CD4-positive, alpha-beta T cell (primary cell): ENCODE measurements around the gene RBMS2. TPM values are rescaled to one million over a fixed set of nuclear protein-coding genes. Genes with fewer than 3 reads are reported as not detected.

Source experiments
- ATAC-seq: fragments of 200-7000 bp; cut with Tn5 transposase; one replicate; pipeline ENCODE4 v1.10.0; 2022; ENCODE audit warnings: mild to moderate bottlenecking; ENCODE audit not compliant: poor library complexity
- CTCF ChIA-PET: fragments of 350-600 bp; sonication (Branson Sonifier 250); formaldehyde crosslinking; loops from one replicate; lab custom pipeline; 2021; ENCODE audit warnings: antibody characterized with exemption, inconsistent platforms; lab: Charles Lee
- POLR2A ChIA-PET: fragments of 350-600 bp; sonication (Branson Sonifier 250); formaldehyde crosslinking; loops from one replicate; lab custom pipeline; 2021; ENCODE audit warnings: antibody characterized with exemption, inconsistent platforms; lab: Charles Lee
- DNase-seq, 14 experiments: peaks; one replicate each; pipeline ENCODE4 v3.0.0-alpha.2; 2013 to 2020; ENCODE audit warnings: mixed read lengths in 2 of 14
- H3K27ac ChIP-seq, 2 donors: one replicate each; pipeline versions ENCODE4 v1.5.1 to v1.7.0; 2013; ENCODE audit warnings: low read length in 2 of 2, low read depth in 1 of 2, mild to moderate bottlenecking in 1 of 2
- H3K27me3 ChIP-seq, 2 experiments: 1 replicate in 1 of 2; 2 replicates in 1 of 2; pipeline versions ENCODE4 v1.6.1 to v1.7.0; 2013; ENCODE audit warnings: low read length in 2 of 2, control low read depth in 1 of 2, mild to moderate bottlenecking in 1 of 2, moderate library complexity in 1 of 2; ENCODE audit not compliant: insufficient read depth in 2 of 2, control insufficient read depth in 1 of 2
- H3K36me3 ChIP-seq: one replicate; pipeline ENCODE4 v1.6.1; 2013; ENCODE audit warnings: low read length, control low read depth; ENCODE audit not compliant: insufficient read depth
- H3K4me1 ChIP-seq: one replicate; pipeline ENCODE4 v1.6.1; 2013; ENCODE audit warnings: low read length, control low read depth; ENCODE audit not compliant: insufficient read depth
- H3K4me3 ChIP-seq: one replicate; pipeline ENCODE4 v1.5.1; 2013; ENCODE audit warnings: mild to moderate bottlenecking, low read length, moderate library complexity
- H3K9me3 ChIP-seq, 2 experiments: 1 replicate in 1 of 2; 2 replicates in 1 of 2; pipeline versions ENCODE4 v1.6.1 to v1.7.0; 2013; ENCODE audit warnings: low read length in 2 of 2, mild to moderate bottlenecking in 2 of 2, control low read depth in 1 of 2, moderate library complexity in 1 of 2; ENCODE audit not compliant: control insufficient read depth in 1 of 2, insufficient read depth in 1 of 2
- H3K27ac Mint-ChIP-seq: one replicate; pipeline ENCODE4 v1.8.0; 2020; ENCODE audit warnings: mixed read lengths
- H3K27me3 Mint-ChIP-seq: one replicate; pipeline ENCODE4 v1.8.0; 2021; ENCODE audit warnings: mixed read lengths
- H3K36me3 Mint-ChIP-seq: one replicate; pipeline ENCODE4 v1.8.0; 2021; ENCODE audit warnings: low read depth, mixed read lengths
- H3K4me1 Mint-ChIP-seq: one replicate; pipeline ENCODE4 v1.8.0; 2021; ENCODE audit warnings: low read depth, mixed read lengths
- H3K4me3 Mint-ChIP-seq: one replicate; pipeline ENCODE4 v1.8.0; 2020; ENCODE audit warnings: mild to moderate bottlenecking, mixed read lengths
- H3K9me3 Mint-ChIP-seq: one replicate; pipeline ENCODE4 v1.8.0; 2020; ENCODE audit warnings: mixed read lengths
- intact Hi-C, 2 experiments: fragments of 100-400 bp; cut with DNase I in 1 of 2; cut with micrococcal nuclease in 1 of 2; formaldehyde crosslinking; loops; one replicate each; pipeline versions ENCODE4 v1.15.1 to v1.9.0; 2023 to 2025; cut with DNase I, micrococcal nuclease
- total RNA-seq, 174 experiments: library from RNA in 2 of 174; stranded (reverse) in 2 of 174; gene quantifications; one replicate each; pipeline ENCODE4 v1.2.3 and lab custom pipeline; 2021 to 2026
- TF ChIP-seq, protein P1 (sequence below): fragments of 200-600 bp; IDR thresholded peaks from one replicate; pipeline ENCODE4 v1.8.0; 2022; ENCODE audit warnings: antibody characterized with exemption, mild to moderate bottlenecking

Gene RBMS2
- total RNA-seq, 2 experiments from 2014 or later: 5.1 to 10.8 TPM

DNA sequence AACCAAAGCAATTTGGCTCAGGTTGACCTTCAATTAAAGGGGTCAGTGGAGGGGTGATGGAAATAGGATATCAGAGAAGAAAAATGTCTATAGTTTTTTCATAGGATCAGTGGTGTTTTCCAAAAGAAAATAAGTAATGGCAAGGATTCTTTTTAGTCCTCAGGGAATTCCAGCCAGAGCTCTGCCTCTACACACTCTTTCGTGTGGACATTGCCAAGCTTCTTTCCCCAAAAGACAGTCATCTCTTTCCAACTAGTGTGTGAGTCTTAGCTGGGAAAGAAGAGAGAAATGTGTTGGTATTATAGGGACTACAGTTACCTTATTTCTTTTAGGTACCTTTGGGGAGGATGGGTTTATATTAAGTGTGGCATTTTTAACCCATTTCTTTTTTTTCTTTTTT lies 46.5 kb downstream of the RBMS2 start:
- Histone ChIP-seq H3K36me3 (no peaks in the 10 kb centered on the region), H3K27me3 (no peaks in the 10 kb centered on the region), H3K27ac (no peak overlapping the region), H3K4me1 (peaks cover 37% of the 10 kb centered on the region), H3K9me3 (no peaks in the 10 kb centered on the region), H3K4me3 (no peak overlapping the region)
- no peak overlapping the region for H3K4me3 Mint-ChIP-seq
- no peak for ATAC-seq
- DNase-seq: no peak
- ChIA-PET POLR2A (no interaction called here), CTCF (interaction anchor here (0.6 kb wide), 1 partner anchor 735 kb away, joined by 4 read pairs; no protein-coding TSS in a partner anchor)
- no peaks in the 10 kb centered on the region for H3K36me3 Mint-ChIP-seq
- intact Hi-C loops: no loop called here
- H3K27ac Mint-ChIP-seq: no peak overlapping the region
- peaks cover 37% of the 10 kb centered on the region for H3K4me1 Mint-ChIP-seq
- TF ChIP-seq, protein P1, sequence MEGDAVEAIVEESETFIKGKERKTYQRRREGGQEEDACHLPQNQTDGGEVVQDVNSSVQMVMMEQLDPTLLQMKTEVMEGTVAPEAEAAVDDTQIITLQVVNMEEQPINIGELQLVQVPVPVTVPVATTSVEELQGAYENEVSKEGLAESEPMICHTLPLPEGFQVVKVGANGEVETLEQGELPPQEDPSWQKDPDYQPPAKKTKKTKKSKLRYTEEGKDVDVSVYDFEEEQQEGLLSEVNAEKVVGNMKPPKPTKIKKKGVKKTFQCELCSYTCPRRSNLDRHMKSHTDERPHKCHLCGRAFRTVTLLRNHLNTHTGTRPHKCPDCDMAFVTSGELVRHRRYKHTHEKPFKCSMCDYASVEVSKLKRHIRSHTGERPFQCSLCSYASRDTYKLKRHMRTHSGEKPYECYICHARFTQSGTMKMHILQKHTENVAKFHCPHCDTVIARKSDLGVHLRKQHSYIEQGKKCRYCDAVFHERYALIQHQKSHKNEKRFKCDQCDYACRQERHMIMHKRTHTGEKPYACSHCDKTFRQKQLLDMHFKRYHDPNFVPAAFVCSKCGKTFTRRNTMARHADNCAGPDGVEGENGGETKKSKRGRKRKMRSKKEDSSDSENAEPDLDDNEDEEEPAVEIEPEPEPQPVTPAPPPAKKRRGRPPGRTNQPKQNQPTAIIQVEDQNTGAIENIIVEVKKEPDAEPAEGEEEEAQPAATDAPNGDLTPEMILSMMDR: no peak
- no peaks in the 10 kb centered on the region for H3K9me3 Mint-ChIP-seq
- no peaks in the 10 kb centered on the region for H3K27me3 Mint-ChIP-seq

DNA sequence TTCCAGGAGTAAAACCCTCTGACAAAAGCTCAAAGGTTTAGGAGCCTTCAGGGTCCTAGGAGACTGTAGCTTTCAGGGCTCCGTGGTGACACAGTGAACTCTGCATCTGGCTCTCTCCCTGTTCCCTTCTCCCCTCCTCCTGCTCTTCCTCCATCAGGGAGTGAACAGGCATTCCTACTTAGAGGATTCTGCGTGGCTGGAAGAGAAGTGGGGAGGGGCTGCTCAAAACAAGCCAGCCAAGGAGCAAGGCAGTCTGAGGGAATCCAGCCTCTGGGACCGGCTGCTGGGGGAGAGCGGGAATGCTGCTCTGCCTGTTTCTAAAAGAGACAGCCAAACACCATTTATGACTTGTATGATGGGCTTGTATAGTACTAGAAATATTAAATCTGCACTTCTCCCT lies 49.5 kb downstream of the RBMS2 start:
- intact Hi-C loops: loop anchor here in 1 of 2 experiments (2.0 kb wide), 1 partner anchor 50 kb away; the partner anchor contains the start of gene RBMS2
- CTCF ChIA-PET: interaction anchor here (1.3 kb wide), 1 partner anchor 57 kb away, joined by 4 read pairs; no protein-coding TSS in a partner anchor
- H3K4me1 Mint-ChIP-seq: peaks cover 27% of the 10 kb centered on the region
- H3K27me3 ChIP-seq: no peaks in the 10 kb centered on the region
- H3K9me3 ChIP-seq: no peaks in the 10 kb centered on the region
- no peak overlapping the region for H3K4me3 Mint-ChIP-seq
- H3K27ac Mint-ChIP-seq: no peak overlapping the region
- H3K27ac ChIP-seq: no peak overlapping the region
- H3K36me3 ChIP-seq: no peaks in the 10 kb centered on the region
- no peak for ATAC-seq
- H3K4me1 ChIP-seq: peaks cover 29% of the 10 kb centered on the region
- no peak overlapping the region for H3K4me3 ChIP-seq
- H3K27me3 Mint-ChIP-seq: no peaks in the 10 kb centered on the region
- no peaks in the 10 kb centered on the region for H3K36me3 Mint-ChIP-seq
- TF ChIP-seq, protein P1: no peak
- POLR2A ChIA-PET: interaction anchor here (1.3 to 2.5 kb wide), 2 partner anchors 49 to 58 kb away, joined by 7 to 11 read pairs; partner anchors contain the start of gene RBMS2
- H3K9me3 Mint-ChIP-seq: no peaks in the 10 kb centered on the region
- no peak for DNase-seq

DNA sequence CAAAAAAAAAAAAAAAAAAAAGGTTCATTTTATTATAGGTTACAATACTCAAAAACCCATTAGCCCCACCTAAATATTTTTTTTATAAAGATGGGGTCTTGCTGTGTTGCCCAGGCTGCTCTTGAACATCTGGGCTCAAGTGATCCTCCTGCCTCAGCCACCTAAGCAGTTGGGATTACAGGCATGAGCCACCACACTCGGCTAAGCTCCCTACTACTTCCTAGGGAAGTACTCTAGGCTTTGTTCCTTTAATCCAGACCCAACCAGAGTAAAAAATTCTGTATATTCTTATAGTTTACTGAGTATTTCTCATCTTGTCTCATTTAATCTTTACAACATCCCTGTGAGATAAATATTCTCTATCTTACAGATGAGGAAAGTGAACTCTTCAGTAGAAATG lies 50.7 kb downstream of the RBMS2 start:
- Histone ChIP-seq H3K9me3 (no peaks in the 10 kb centered on the region), H3K4me1 (peaks cover 29% of the 10 kb centered on the region), H3K36me3 (no peaks in the 10 kb centered on the region), H3K27ac (no peak overlapping the region), H3K4me3 (no peak overlapping the region), H3K27me3 (no peaks in the 10 kb centered on the region)
- TF ChIP-seq, protein P1: no peak
- ChIA-PET POLR2A (no interaction called here), CTCF (interaction anchor here (1.0 to 1.6 kb wide), 2 partner anchors 59 to 64 kb away, joined by 3 to 8 read pairs; no protein-coding TSS in a partner anchor)
- Mint-ChIP-seq H3K9me3 (no peaks in the 10 kb centered on the region), H3K36me3 (no peaks in the 10 kb centered on the region), H3K27ac (no peak overlapping the region), H3K4me1 (peaks cover 26% of the 10 kb centered on the region), H3K4me3 (no peak overlapping the region), H3K27me3 (no peaks in the 10 kb centered on the region)
- intact Hi-C loops: no loop called here
- DNase-seq (no peak), ATAC-seq (no peak)
